HepG2 (cell line): ENCODE results near the gene ACSM3. TPM values are rescaled to one million over a fixed set of nuclear protein-coding genes. Genes with fewer than 3 reads are reported as not detected.
A peak's percentile ranks its signal among the peaks of the same experiment; 100 is the strongest.

Source experiments
- ADNP ChIP-seq: sonication (generic); formaldehyde crosslinking; IDR thresholded peaks from 2 replicates; pipeline ENCODE4 v1.4.0; 2020; ENCODE audit warnings: missing genetic modification reagents
- CC2D1A ChIP-seq: sonication (generic); formaldehyde crosslinking; IDR thresholded peaks from 2 replicates; pipeline ENCODE4 v1.8.1; 2023; ENCODE audit warnings: mild to moderate bottlenecking, missing genetic modification reagents
- CREM ChIP-seq, 2 experiments: sonication (generic) in 1 of 2; formaldehyde crosslinking in 1 of 2; IDR thresholded peaks; 2 replicates each; pipeline versions ENCODE4 v1.4.0 to v1.6.1; 2016 to 2020; ENCODE audit warnings: antibody characterized with exemption in 1 of 2, mild to moderate bottlenecking in 1 of 2, missing genetic modification reagents in 1 of 2
- ERF ChIP-seq: IDR thresholded peaks from 2 replicates; pipeline ENCODE4 v1.6.1; 2018; ENCODE audit warnings: missing biosample characterization, missing genetic modification reagents
- MAX ChIP-seq: IDR thresholded peaks from 2 replicates; pipeline ENCODE4 v1.6.1; 2012; ENCODE audit warnings: inconsistent platforms
- MLX ChIP-seq: IDR thresholded peaks from 2 replicates; pipeline ENCODE4 v1.6.1; 2016
- NONO ChIP-seq, 2 experiments: fragments of 450-650 bp in 1 of 2; sonication (generic) in 1 of 2; formaldehyde crosslinking in 1 of 2; IDR thresholded peaks in 1 of 2; conservative IDR thresholded peaks in 1 of 2; 2 replicates each; pipeline versions ENCODE4 v1.6.1 to v1.8.0; 2017 to 2022; ENCODE audit warnings: mild to moderate bottlenecking in 1 of 2, missing genetic modification reagents in 1 of 2, moderate library complexity in 1 of 2
- RERE ChIP-seq: IDR thresholded peaks from 2 replicates; pipeline ENCODE4 v1.6.1; 2016; ENCODE audit warnings: low read depth, missing genetic modification reagents, missing compliant biosample characterization
- SMAD9 ChIP-seq: sonication (generic); formaldehyde crosslinking; IDR thresholded peaks from 2 replicates; pipeline ENCODE4 v1.5.1; 2020; ENCODE audit warnings: mild to moderate bottlenecking, missing genetic modification reagents
- SNRNP70 ChIP-seq: fragments of 200-400 bp; formaldehyde crosslinking; IDR thresholded peaks from 2 replicates; pipeline ENCODE4 v1.6.1; 2017; ENCODE audit warnings: mild to moderate bottlenecking, low read depth, low read length, moderate library complexity
- SP1 ChIP-seq, 2 experiments: fragments of 450-650 bp in 1 of 2; sonication (generic) in 1 of 2; formaldehyde crosslinking in 1 of 2; IDR thresholded peaks; 2 replicates each; pipeline versions ENCODE4 v1.4.0 to v1.6.1; 2016 to 2020; ENCODE audit warnings: missing genetic modification reagents in 1 of 2
- TEAD2 ChIP-seq: sonication (generic); formaldehyde crosslinking; IDR thresholded peaks from 2 replicates; pipeline ENCODE4 v1.9.0; 2021; ENCODE audit warnings: missing genetic modification reagents
- XBP1 ChIP-seq: sonication (generic); formaldehyde crosslinking; IDR thresholded peaks from 2 replicates; pipeline ENCODE4 v1.5.0; 2020; ENCODE audit warnings: missing genetic modification reagents
- ZBED4 ChIP-seq: sonication (generic); formaldehyde crosslinking; IDR thresholded peaks from 2 replicates; pipeline ENCODE4 v1.4.0; 2020; ENCODE audit warnings: missing genetic modification reagents, borderline replicate concordance
- ZKSCAN5 ChIP-seq: sonication (generic); formaldehyde crosslinking; IDR thresholded peaks from 2 replicates; pipeline ENCODE4 v1.5.1; 2020; ENCODE audit warnings: mild to moderate bottlenecking, missing genetic modification reagents
- ZNF674 ChIP-seq: sonication (generic); formaldehyde crosslinking; IDR thresholded peaks from 2 replicates; pipeline ENCODE4 v1.5.0; 2020; ENCODE audit warnings: low read depth, mild to moderate bottlenecking, missing genetic modification reagents
- ZNF773 ChIP-seq: sonication (generic); formaldehyde crosslinking; IDR thresholded peaks from 2 replicates; pipeline ENCODE4 v1.4.0; 2020; ENCODE audit warnings: missing genetic modification reagents, borderline replicate concordance
- ZNF780A ChIP-seq: sonication (generic); formaldehyde crosslinking; IDR thresholded peaks from 2 replicates; pipeline ENCODE4 v1.8.0; 2022; ENCODE audit warnings: mild to moderate bottlenecking, missing genetic modification reagents, moderate library complexity
- ZNF816 ChIP-seq: sonication (generic); formaldehyde crosslinking; IDR thresholded peaks from 2 replicates; pipeline ENCODE4 v1.8.0; 2022; ENCODE audit warnings: missing genetic modification reagents, mild to moderate bottlenecking, borderline replicate concordance
- polyA plus RNA-seq, 8 experiments: library from polyadenylated mRNA; depleted of rRNA in 3 of 8; stranded (reverse) in 7 of 8; unstranded in 1 of 8; fragments of >200 nt; fragmentation: Illumina TruSeq in 4 of 8; extraction: Trizol in 4 of 8; gene quantifications; 2 replicates each; pipeline versions ENCODE4 v1.2.1 to v1.2.3, GENCODE V29; 2011 to 2016; ENCODE audit warnings: low read depth in 4 of 8, missing spikeins in 1 of 8, mixed read lengths in 1 of 8; ENCODE audit not compliant: insufficient read depth in 1 of 8
- total RNA-seq, 5 experiments: library from RNA; depleted of rRNA; stranded (reverse); fragments of >200 nt; fragmentation: Illumina TruSeq; extraction: Trizol; gene quantifications; 2 replicates each; pipeline ENCODE4 v1.2.3, GENCODE V29; 2016; ENCODE audit warnings: low read depth in 1 of 5

The ACSM3 gene
- total and polyA plus RNA-seq, 2 of the 13 experiments (the other 11 are each of a cell fraction or from before 2014, with no cell fraction given), result 74.0 to 108 TPM

- no peak for TF ChIP-seq ZNF674 (CRISPR knock-in tag)
- TF ChIP-seq ADNP (CRISPR knock-in tag), result peak; percentile 73; the same call in 1 of the 2 replicates
- no peak for TF ChIP-seq ZNF816
- TF ChIP-seq TEAD2 (CRISPR knock-in tag), result peak; percentile 97
- peak; percentile 95 for TF ChIP-seq ERF (CRISPR knock-in tag)
- peak; percentile 77; the same call in 1 of the 2 replicates for TF ChIP-seq SMAD9 (CRISPR knock-in tag)
- TF ChIP-seq SP1 (IDR thresholded peaks at IDR 0.05), result no peak
- peak; percentile 100 for TF ChIP-seq SP1 (CRISPR knock-in tag; IDR thresholded peaks at IDR 0.05)
- peak; percentile 98 for TF ChIP-seq CC2D1A (CRISPR knock-in tag)
- peak; percentile 100 for TF ChIP-seq CREM (IDR thresholded peaks at IDR 0.05)
- peak; percentile 98 for TF ChIP-seq CREM (CRISPR knock-in tag; IDR thresholded peaks at IDR 0.05)
- no peak for TF ChIP-seq SNRNP70
- TF ChIP-seq ZBED4 (CRISPR knock-in tag), result peak; percentile 84; the same call in 1 of the 2 replicates
- TF ChIP-seq ZNF773, result peak; percentile 97; the same call in 1 of the 2 replicates
- TF ChIP-seq ZNF780A, result no peak
- peak; percentile 66; the same call in 1 of the 2 replicates for TF ChIP-seq MLX (CRISPR knock-in tag)
- TF ChIP-seq RERE, result peak; percentile 84
- TF ChIP-seq XBP1 (CRISPR knock-in tag), result peak; percentile 62; the same call in 1 of the 2 replicates
- TF ChIP-seq ZKSCAN5 (CRISPR knock-in tag), result peak; percentile 34; the same call in 1 of the 2 replicates
- peak; percentile 84 for TF ChIP-seq MAX
- no peak for TF ChIP-seq NONO (IDR thresholded peaks at IDR 0.05)
- TF ChIP-seq NONO (CRISPR knock-in tag; conservative IDR thresholded peaks at IDR 0.05), result peak; percentile 94
Observed at GRCh38 chr16:20741554-20742285, 22.1 kb upstream of the ACSM3 start, which contains the start of gene THUMPD1 (continued).
